H1 (cell line): ENCODE results near the gene HIVEP3. TPM values are rescaled to one million over a fixed set of nuclear protein-coding genes. Genes with fewer than 3 reads are reported as not detected.

ENCODE experiments used
- ASH2L ChIP-seq: fragments of 200-600, 300-600 bp; sonication (generic); IDR thresholded peaks from one replicate; pipeline ENCODE4 v1.7.1; 2017; ENCODE audit warnings: low read length
- CEBPB ChIP-seq: IDR thresholded peaks from 2 replicates; pipeline ENCODE4 v1.6.1; 2012; ENCODE audit warnings: low read depth, low read length
- HDAC2 ChIP-seq, 2 experiments: fragments of 300-600 bp in 1 of 2; sonication (generic) in 1 of 2; IDR thresholded peaks; 2 replicates each; pipeline ENCODE4 v1.6.1; 2011 to 2012; ENCODE audit warnings: low read depth in 2 of 2, low read length in 2 of 2, mild to moderate bottlenecking in 2 of 2, moderate library complexity in 2 of 2, borderline replicate concordance in 1 of 2, inconsistent platforms in 1 of 2
- HDAC6 ChIP-seq: IDR thresholded peaks from one replicate; pipeline ENCODE4 v1.7.1; 2012; ENCODE audit warnings: low read depth, mild to moderate bottlenecking, inconsistent platforms, low read length, moderate library complexity
- POLR2AphosphoS5 ChIP-seq: IDR thresholded peaks from 2 replicates; pipeline ENCODE4 v1.6.1; 2011; ENCODE audit warnings: low read depth, low read length
- polyA plus RNA-seq, 7 experiments: library from polyadenylated mRNA; depleted of rRNA in 3 of 7; stranded (reverse) in 5 of 7; unstranded in 2 of 7; fragments of >200 nt in 5 of 7; fragments of 200-250 nt in 2 of 7; gene quantifications; 1 replicate in 5 of 7; 2 replicates in 1 of 7; 4 replicates in 1 of 7; pipeline versions ENCODE4 v1.2.1 to v1.2.3, GENCODE V29; 2011 to 2013; ENCODE audit warnings: missing spikeins in 2 of 7, mixed read lengths in 2 of 7
- total RNA-seq: library from RNA; stranded (reverse); fragmentation: NEBNext Ultra II Directional; extraction: Animal tissue kit (Norgen Biotek cat#: 25700); gene quantifications from 2 replicates; pipeline ENCODE4 v1.2.1, GENCODE V29; 2021

Gene HIVEP3
- total and polyA plus RNA-seq, 2 of the 8 experiments (the other 6 are each of a cell fraction or from before 2014, with no cell fraction given) = 0.24 to 0.69 TPM

- no peak for TF ChIP-seq HDAC2 (IDR thresholded peaks at IDR 0.05; ENCODE audit: borderline replicate concordance in 1 of 2, low read depth in 2 of 2, low read length in 2 of 2)
- TF ChIP-seq HDAC6 = no peak
- TF ChIP-seq POLR2AphosphoS5 = no peak
- no peak for TF ChIP-seq CEBPB
- no peak for TF ChIP-seq ASH2L
Observed at GRCh38 chr1:41507110-41507720, 411.5 kb downstream of the HIVEP3 start (continued).
